GM21737 (cell line): Measurements from ENCODE around the gene CTXN1.
"Not testable (repeated sequence)": the region's sequence is repeated elsewhere in the genome, so short reads cannot be mapped to it uniquely, and the experiment has no call there.

ENCODE experiments used
- ATAC-seq: cut with Tn5 transposase; IDR thresholded peaks from one replicate; pipeline ENCODE4 v1.9.1; 2021; ENCODE audit warnings: mild to moderate bottlenecking, moderate library complexity; ENCODE audit not compliant: unreplicated experiment

The CTXN1 gene

DNA sequence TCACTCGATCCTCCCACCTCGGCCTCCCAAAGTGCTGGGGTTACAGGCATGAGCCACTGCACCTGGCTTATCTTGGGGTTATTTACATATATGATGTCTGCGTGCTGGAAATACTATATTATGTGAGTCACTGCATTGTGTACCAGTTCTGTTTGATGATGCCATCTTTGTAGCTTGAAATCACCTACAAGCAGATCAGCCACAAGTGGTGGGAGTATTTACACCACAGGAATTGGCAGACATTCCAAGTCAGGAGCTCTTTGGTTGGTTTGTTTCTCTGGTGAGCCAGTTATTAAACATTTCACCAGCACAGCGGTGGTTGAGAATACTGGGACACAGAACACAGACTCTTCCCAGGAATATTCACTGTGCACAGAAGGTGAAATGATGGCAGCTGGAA is 22.0 kb upstream of the CTXN1 start:
- ATAC-seq, result no peak

DNA sequence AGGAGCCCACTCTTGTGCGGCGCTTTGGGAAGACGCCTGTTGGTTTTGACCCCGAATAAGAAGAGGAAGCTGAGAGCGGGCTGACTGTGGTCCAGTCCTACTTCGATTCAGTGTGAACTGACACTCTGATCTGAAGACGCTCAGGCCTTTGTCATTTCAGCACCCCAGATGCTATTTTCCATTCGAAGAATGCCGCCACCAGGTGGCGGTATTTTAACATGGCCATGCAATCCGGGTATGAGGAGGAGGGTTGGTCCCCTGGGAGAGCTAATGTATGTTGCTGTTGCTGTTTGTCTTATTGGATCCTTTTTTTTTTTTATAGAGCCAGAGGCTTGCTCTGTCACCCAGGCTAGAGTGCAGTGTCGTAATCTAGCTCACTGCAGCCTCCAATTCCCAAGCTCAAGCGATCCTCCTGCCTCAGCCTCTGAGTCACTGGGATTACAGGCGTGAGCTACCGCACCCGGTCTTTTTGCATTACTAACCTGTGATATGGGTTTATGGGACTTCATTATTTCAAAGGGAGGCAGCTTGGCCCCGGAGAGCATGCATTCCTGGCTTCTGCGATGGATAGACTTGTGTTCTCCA is 18.3 kb upstream of the CTXN1 start:
- peak; percentile 32 for ATAC-seq

DNA sequence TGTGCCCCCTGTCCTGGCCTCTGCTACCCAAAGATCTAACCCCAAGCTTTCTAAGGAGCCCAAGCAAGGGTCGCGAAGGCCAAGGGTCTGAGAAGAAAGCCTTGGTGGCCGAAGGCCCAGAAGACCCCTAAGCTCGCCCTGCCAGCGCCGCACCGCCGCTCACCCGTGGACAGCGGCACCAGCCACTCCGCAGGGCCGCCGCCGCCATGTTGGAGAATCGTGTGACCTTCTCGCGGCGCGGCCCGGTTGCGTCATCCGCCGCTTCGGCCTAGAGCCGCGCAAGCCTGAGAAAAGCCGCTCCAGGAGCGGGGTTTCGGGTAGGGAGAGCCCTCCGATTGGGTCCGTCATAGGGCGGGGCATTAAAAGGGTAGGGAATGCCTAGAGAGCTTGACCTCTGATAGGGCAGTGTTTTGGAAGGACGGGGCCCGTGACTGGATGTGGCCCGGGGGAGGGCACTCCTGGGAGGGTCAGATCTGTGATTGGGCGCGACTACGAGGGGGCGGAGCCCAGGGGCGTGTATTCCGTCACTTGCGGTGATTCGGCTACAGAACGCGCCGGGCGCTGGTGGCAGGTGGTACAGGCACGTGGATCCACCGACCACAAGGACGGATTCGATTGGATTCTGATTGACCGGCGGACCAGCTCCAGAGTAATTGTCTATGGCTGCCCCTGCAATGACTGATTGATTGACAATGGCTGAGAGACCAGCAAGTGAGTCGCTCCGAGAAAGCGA is 17.7 kb upstream of the CTXN1 start, which contains the start of gene TIMM44:
Gene TIMM44, minus strand, starts transcription at position 223 of the 733 bp plus-strand sequence. Its CDS starts 15 bp downstream, at position 208.
- ATAC-seq, result peak; percentile 93

DNA sequence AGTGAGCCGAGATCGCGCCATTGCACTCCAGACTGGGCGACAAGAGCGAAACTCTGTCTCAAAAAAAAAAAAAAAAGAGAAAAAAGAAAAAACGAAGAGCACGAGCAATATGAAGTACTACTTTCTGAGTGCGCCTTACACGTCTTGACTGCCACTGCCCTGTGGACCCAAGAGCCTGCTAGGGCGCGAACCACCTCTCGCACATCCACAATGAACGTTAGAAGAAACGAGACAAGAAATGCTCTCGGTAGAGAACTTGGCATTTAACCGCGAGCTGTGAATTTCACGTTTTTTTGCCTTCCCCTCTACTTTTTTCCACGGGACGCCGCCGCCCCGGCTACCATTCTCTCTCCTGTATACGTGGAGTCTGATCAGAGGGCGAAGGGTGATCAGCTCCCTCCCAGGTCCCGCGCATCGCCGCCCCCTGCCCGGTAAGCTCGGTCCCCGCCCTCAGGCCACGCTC is 17.1 kb upstream of the CTXN1 start:
- no peak for ATAC-seq

DNA sequence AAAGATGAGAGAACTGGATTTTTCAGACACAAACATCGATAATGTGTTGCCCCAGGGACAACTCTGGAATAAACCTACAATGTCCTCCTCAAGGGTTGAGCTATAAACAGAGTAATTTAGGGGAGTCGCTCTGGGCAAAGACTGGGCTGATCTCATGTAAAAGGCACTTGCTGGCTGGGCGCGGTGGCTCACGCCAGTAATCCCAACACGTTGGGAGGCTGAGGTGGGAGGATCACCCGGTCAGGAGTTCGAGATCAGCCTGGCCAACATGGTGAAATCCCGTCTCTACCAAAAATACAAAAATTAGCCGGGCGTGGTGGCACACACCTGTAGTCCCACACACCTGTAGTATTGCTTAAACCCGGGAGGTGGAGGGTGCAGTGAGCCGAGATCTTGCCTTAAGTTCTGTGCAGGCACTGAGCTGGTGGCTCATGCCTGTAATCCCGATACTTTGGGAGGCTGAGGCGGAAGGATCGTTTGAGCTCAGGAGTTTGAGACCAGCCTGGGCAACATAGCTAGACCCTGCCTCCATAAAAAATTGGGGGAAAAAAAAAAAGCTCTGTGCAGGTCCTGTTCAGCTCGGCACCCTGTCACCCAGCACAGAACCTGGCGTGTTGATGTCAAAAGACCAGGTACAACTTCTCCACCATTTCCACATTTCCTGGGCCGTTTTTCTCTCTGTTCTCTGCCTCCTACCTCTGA is 16.1 kb upstream of the CTXN1 start:
- no peak for ATAC-seq

DNA sequence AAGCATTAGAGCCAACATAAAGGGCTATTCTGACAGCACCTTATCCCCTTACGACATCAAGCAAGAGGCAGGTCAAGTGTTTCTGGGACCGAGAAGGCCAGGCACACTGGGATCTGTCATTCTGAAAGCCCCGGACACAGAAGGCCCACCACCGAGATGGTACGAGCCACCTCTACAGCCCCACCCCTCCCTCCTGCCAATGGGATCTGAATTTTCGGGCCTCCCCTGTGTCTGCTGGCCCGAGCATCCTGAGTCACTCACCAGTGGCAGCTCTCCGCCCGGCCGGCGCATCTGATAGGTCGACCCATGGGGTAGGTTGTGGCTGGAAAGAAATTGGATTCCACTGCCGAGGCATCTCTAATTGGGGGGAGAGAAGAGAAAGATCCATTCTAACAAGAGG is 14.9 kb upstream of the CTXN1 start:
- ATAC-seq, result no peak

DNA sequence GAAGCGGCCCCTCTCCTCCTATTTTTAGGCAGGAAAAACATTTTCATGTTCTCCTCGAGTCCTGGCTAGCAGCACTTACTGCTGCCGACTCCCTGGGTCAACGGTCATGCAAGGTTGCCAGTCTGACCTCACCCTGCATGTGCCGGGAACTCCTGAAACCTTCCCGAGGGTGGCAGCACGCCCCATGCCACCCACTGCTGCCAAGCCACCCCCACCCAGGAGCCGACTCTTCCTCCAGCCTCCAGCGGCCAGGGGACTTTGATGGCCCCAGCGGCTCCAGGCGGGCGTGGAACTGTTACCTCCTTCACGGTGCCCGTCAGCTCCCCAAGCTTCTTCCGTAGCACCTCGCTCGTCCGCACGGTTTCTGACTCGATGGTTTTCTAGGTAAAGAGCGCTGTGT is 8.8 kb upstream of the CTXN1 start:
- ATAC-seq, result no peak

DNA sequence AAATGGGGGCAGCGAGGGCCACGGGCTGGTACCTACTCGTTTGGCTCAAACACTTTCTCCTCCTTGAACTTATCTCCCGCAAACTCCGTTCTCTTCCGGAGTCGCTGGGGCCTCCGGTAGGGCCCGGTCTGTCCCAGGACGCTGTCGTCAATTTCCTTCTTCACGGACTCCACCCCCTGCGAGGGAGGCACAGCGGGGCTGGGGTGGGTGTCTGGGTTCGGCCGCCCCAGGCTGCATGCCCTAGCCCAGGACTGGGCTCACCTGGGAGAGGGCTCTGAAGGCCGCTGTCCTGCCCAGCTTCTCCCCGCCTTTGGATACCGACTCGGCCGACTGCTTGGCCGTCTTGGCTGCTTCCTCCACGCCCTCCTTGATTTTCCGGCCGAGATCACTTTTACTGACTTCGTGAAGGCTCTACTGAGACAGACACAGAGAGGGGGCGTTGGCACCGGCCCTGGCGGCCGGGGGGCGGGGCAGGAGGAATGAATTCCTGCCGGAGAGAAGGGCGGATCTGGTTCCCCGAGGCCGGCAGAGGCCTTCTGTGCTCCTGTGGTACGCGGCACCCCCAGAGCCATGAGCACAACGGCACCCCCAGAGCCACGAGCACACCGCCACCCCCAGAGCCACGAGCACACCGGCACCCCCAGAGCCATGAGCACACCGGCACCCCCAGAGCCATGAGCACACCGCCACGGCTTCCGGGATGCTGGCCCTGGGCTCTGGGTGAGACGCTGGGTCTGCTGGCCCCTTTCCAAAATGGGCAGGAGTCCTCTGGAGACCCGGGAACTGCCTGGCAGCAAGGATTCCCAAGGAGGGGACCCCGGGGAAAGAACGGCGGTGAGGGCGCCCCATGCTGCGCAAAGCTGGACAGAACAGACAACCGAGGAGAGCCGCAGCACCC is 8.1 kb upstream of the CTXN1 start:
- no peak for ATAC-seq

DNA sequence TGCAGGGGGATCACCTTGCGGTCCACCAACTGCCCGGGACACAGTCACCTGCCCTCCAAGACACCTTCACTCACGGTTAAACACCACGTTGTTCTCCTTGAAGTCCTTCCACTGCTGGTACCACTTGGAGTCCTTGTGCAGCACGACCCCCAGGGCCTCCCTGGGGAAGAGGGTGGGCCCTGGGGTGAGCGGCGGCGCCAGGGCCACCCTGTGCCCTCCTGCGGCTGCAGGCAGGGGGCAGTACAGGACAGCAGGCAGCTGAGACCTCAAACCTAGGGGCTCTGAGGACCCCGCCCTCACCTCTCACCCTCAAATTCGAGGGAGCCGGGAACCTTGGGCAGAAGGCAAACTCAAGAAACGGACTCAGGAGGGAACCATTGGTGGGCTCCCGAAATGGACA is 7.5 kb upstream of the CTXN1 start:
- ATAC-seq, result no peak

DNA sequence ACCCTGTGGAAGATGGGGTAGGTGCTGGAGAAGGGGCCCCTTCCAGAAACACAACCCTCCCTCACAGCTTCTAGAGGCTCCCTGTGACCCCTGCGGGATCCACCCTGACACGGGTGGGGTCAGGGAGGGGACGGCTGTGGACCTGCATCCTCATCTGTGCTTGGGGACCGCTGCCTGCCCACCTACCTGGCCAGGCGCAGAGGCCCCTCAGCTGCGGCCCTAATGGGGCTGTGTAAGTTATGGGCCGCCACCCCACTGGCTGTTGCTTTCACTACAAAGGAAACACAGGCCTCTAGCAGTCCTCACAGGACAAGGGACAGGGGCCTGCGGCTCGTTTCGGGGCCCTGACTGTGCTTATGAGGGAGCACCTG is 7.0 kb upstream of the CTXN1 start:
- no peak for ATAC-seq

DNA sequence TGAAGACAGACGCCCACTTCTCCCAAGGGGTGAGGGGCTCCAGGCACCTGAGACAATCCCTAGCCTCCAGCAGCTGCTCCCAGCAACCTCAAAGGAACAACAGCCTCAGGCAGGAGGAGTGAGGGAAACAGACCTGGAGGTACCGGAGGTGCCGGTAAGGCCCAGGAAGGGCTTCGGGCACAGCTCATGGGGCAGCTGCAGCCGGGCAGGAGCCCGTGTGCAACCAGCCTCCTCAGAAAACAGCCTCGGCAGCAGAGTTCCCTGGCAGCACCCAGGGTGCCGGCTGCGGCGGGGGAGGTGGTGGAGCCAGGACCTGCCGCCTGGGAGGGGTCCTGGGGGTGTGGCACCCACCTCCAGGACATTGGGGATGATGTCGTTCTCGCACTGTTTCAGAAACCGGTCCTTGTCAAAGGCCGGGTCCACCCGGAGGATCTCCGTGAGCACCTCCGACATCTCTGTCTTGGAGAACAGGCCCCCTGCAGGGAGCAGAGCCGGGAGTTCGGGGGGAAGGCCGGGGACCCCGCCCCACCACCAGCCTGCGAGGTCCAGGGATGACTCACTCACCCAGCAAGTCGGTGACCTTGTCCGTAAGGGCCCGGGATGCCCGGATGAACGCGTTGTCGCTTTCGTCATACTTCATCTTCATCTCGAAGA is 6.5 kb upstream of the CTXN1 start:
- ATAC-seq, result no peak

DNA sequence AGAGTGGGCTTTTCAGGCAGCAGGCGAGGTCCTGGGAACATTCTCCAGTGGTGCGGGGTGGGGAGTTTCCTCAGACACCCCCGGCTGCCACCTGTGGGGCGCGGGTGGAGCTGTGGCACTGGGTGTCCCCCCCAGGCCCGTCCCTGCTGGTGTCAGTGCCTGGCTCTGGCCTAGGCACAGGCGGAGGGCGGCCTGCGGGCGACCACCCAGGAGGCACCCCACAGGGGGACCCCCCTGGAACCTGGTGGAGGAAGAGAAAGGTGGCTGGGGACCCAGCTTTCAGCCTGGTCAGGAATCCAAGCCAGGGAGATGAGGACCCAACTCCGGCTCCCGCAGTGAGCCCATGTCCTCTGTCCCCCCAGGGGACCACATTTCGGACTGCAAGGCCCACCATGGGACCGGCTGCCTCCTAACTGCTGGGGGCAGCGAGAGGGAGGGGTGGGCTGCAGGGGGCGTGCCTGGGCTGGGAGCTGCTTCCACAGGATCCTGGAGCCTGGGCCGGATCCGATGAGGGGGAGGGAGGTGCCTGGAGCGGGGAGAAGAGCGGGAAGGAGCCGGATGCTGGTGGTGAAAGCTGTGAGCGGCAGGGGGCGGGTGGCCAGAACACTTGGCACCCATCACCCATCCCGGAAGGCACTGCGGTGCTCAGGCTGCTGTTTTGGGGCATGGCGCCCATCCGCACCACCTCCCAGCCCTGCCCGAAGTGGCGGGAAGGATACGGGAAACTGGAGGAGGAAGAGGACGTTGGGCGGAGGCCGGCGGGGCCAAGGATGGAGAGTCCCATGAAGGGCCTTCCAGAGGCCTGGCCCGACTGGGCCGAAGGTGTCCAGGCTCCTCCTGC is 5.5 kb upstream of the CTXN1 start:
- no peak for ATAC-seq

DNA sequence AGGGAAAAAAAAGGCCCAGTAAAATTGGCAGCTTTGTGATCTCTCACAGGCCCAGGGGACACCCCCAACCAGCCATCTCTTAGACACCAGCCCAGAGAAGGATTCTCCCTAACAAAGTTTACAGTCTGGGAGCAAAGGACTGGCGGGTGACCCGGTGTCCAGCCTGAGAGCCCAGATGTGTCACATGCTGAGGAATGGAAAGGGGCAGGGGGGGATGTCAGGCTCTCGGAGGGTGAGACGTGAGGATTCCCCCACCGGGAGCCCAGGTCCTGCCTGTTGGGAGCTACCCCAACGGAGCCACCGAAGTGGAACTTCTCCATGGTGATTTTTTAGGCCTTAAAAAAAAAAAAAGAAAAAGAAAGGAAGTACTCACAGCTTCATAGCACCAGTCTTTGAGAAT is 4.8 kb upstream of the CTXN1 start:
- no peak for ATAC-seq

DNA sequence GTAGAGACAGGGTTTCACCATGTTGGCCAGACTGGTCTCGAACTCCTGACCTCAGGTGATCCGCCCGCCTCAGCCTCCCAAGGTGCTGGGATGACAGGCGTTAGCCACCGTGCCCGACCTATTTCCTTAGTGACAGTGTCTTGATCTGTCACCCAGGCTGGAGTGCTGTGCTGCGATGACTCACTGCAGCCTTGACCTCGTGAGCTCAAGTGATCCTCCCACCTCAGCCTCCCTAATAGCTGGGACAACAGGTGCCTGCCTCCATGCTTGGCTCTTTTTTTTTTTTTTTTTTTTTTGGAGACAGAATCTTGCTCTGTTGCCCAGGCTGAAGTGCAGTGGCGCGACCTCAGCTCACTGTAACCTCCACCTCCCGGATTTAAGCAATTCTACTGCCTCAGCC is 4.1 kb upstream of the CTXN1 start:
- ATAC-seq, result not testable (repeated sequence)

DNA sequence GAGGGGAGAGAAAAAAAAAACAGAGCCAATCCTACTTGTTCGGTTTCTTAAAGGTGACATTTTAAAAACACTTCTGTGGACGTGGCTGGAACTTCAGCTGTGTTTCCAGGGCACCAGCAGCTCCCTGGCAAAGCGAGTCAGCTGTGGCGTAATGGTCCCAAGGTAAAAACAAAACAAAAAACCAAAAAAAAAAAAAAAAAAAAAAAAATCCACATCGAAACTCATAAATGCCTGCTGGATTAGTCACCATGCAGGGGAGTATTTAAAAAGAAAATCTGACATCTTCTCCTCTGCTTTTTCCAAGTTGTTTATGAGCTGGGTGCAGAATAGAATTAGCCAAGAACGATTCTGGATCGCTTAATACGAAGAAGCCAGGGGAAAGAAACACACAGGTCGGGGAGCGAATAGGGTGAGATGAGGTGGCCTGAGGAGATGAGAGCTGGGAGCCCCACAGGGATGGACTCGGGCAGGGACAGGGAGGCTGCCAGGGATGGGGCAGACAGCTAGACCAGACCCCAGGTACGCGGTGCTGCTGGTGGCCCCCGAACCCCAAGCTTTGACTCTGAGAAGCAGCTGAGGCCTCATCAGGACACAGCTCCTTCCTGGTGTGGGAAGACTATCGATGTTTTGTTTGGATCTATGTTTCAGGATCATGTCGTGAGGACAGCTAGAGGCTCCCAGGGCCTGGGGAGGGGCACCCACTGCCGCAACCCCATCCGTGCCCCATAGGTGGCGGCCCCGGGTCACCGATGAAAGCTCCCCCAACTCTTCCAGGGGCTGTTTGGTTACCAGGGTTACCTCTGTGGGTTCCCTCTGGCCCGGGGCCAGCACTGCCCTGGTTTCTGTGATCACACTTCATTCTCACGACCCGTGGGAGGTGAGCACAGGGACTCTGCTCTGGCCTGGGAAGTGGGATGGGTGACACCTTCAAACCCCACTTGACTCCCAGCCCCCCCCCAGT is 3.1 kb upstream of the CTXN1 start:
- ATAC-seq, result no peak

DNA sequence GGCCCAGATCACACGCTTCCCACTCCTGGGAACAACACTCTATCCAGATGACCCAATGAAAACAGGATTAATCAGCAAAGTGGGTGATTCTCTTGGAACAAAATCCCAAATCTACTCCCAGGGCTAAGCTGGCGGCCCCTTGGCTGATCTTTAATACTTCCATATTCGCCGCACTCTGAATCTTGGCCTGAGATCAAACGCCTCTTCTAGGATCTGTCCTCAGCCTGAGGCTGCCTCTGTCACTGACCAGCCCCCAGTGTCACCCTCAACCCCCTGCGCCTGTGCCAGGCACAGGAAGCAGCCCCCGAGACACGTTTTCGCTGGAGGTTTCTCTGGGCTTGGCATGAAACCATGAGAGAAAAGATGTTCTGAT is 2.4 kb upstream of the CTXN1 start:
- no peak for ATAC-seq

DNA sequence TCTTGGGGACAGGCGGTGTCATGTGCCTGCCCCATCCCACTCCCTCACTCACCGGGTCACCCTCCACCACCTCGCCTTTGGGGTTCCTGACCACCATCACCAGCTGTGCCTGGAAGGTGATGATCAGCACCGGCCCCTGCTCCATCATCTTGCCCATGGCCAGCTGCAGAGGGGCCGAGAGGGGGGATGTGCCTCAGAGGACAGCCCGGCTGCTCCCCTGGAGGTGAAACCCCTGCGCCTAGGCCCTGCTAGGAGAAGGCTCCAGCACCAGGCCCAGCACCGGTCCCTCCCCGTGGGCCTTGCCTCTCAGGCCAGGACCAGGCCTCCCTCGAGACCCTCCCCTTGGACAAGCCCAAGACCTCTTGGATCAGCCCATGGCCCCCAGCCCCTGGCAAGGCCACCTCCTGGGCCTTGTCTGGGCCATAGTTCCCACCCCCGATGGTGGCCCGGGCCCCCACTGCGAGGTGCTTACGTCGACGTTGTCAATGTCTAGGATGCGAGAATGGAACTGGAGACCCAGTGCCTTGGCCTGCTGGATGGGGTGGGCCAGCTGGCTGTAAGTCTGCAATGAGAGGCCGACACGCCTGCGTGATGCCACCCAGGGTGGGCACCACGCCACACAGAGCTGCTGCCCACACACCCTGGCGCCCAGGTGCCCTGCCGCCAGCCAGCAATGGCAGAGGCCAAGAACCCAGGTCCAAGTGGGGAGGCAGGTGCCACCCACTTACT is 1.8 kb upstream of the CTXN1 start:
- no peak for ATAC-seq
